Keratinocyte (primary cell): ENCODE data around the gene CD274. TPM values are rescaled to one million over a fixed set of nuclear protein-coding genes. Genes with fewer than 3 reads are reported as not detected.

Experiments
- DNase-seq: peaks from one replicate; pipeline ENCODE4 v3.0.0-alpha.2; 2011; ENCODE audit warnings: low read depth, missing footprints, low spot score
- FAIRE-seq: peaks from 2 replicates; lab custom pipeline; 2011; peaks lifted over from hg19 to GRCh38; lab: Jason Lieb, UNC
- H2AFZ ChIP-seq: 2 replicates; pipeline ENCODE4 v1.6.0; 2012; ENCODE audit warnings: low read length, control low read depth, inconsistent platforms; ENCODE audit not compliant: control insufficient read depth
- H3K27ac ChIP-seq: 2 replicates; pipeline ENCODE4 v1.5.1; 2011; ENCODE audit warnings: low read length; ENCODE audit not compliant: control insufficient read depth, insufficient read depth
- H3K27me3 ChIP-seq: 3 replicates; pipeline ENCODE4 v1.6.0; 2011; ENCODE audit warnings: low read length; ENCODE audit not compliant: control insufficient read depth, insufficient read depth; ENCODE audit errors: extremely low read depth
- H3K36me3 ChIP-seq, 2 experiments: 2 replicates in 1 of 2; 3 replicates in 1 of 2; pipeline ENCODE4 v1.5.1; 2011; ENCODE audit warnings: low read length in 2 of 2, mild to moderate bottlenecking in 1 of 2; ENCODE audit not compliant: control insufficient read depth in 2 of 2, insufficient read depth in 2 of 2; ENCODE audit errors: extremely low read depth in 1 of 2
- H3K4me1 ChIP-seq: 3 replicates; pipeline ENCODE4 v1.5.1; 2011; ENCODE audit warnings: low read length; ENCODE audit not compliant: control insufficient read depth, insufficient read depth; ENCODE audit errors: extremely low read depth
- H3K4me2 ChIP-seq: 3 replicates; pipeline ENCODE4 v1.6.0; 2011; ENCODE audit warnings: low read depth, low read length; ENCODE audit not compliant: control insufficient read depth, insufficient read depth; ENCODE audit errors: extremely low read depth
- H3K4me3 ChIP-seq, 3 experiments: fragments of 200-600 bp in 1 of 3; sonication (generic) in 1 of 3; 2 replicates in 2 of 3; 3 replicates in 1 of 3; pipeline ENCODE4 v1.5.1; 2011 to 2016; ENCODE audit warnings: low read length in 3 of 3, mild to moderate bottlenecking in 3 of 3, control low read depth in 2 of 3, inconsistent platforms in 1 of 3, low read depth in 1 of 3, mixed read lengths in 1 of 3, mixed run types in 1 of 3, moderate library complexity in 1 of 3; ENCODE audit not compliant: control insufficient read depth in 2 of 3, insufficient read depth in 2 of 3; ENCODE audit errors: extremely low read depth in 1 of 3
- H3K79me2 ChIP-seq: 2 replicates; pipeline ENCODE4 v1.6.0; 2012; ENCODE audit warnings: low read length; ENCODE audit not compliant: control insufficient read depth, insufficient read depth
- H3K9ac ChIP-seq: 3 replicates; pipeline ENCODE4 v1.6.0; 2011; ENCODE audit warnings: low read length; ENCODE audit not compliant: control insufficient read depth, insufficient read depth; ENCODE audit errors: extremely low read depth
- H3K9me1 ChIP-seq: 3 replicates; pipeline ENCODE4 v1.6.0; 2011; ENCODE audit warnings: low read length; ENCODE audit not compliant: control insufficient read depth, insufficient read depth; ENCODE audit errors: extremely low read depth
- H3K9me3 ChIP-seq: 2 replicates; pipeline ENCODE4 v1.5.1; 2012; ENCODE audit warnings: low read depth, low read length; ENCODE audit not compliant: control insufficient read depth
- H4K20me1 ChIP-seq: 3 replicates; pipeline ENCODE4 v1.6.0; 2011; ENCODE audit warnings: low read length; ENCODE audit not compliant: control insufficient read depth, insufficient read depth; ENCODE audit errors: extremely low read depth
- CTCF ChIP-seq, 3 experiments: IDR thresholded peaks in 1 of 3; conservative IDR thresholded peaks in 1 of 3; optimal IDR thresholded peaks in 1 of 3; 2 replicates in 2 of 3; 3 replicates in 1 of 3; pipeline versions ENCODE3 to v1.5.1; 2011; ENCODE audit warnings: low read length in 3 of 3, mild to moderate bottlenecking in 3 of 3, moderate library complexity in 2 of 3, control low read depth in 1 of 3, inconsistent platforms in 1 of 3; ENCODE audit not compliant: insufficient read depth in 2 of 3; ENCODE audit errors: extremely low read depth in 1 of 3
- EZH2 ChIP-seq: IDR thresholded peaks from one replicate; pipeline ENCODE4 v1.6.1; 2012; ENCODE audit warnings: inconsistent platforms, mild to moderate bottlenecking, low read length, moderate library complexity
- dilution Hi-C: fragments of 300-500 bp; cut with MboI; formaldehyde crosslinking; loops from one replicate; pipeline ENCODE4 v1.7.0; 2020; ENCODE audit warnings: low sequenced_read_pairs; ENCODE audit not compliant: extremely low pct_ligation_motif_present
- polyA plus RNA-seq, 5 experiments: library from polyadenylated mRNA; depleted of rRNA in 3 of 5; stranded (reverse) in 3 of 5; stranded (forward) in 1 of 5; unstranded in 1 of 5; fragments of >200 nt; gene quantifications; 1 replicate in 1 of 5; 2 replicates in 3 of 5; 3 replicates in 1 of 5; pipeline versions ENCODE4 v1.2.1 to v1.2.3, GENCODE V29; 2011 to 2012; ENCODE audit warnings: missing spikeins in 2 of 5, low read depth in 1 of 5, low replicate concordance in 1 of 5

Gene CD274
- polyA plus RNA-seq, 1 donor (not counting 4 experiments of a cell fraction or from before 2014, with no cell fraction given) = 36.3 TPM

- dilution Hi-C loops = no loop called here
- no peaks in the 10 kb centered on the region for H3K9me3 ChIP-seq
- H3K4me2 ChIP-seq = peak overlapping the region; percentile 100
- FAIRE-seq (no peak), DNase-seq (no peak)
- no peak overlapping the region for H3K27ac ChIP-seq
- no peaks in the 10 kb centered on the region for H4K20me1 ChIP-seq
- H3K36me3 ChIP-seq = peaks cover 0 to 14% of the 10 kb centered on the region in 2 experiments
- peaks cover 58% of the 10 kb centered on the region for H3K79me2 ChIP-seq
- TF ChIP-seq CTCF (optimal IDR thresholded peaks at IDR 0.05 in 1 of 3, IDR thresholded peaks at IDR 0.05 in 1 of 3, conservative IDR thresholded peaks at IDR 0.05 in 1 of 3; ENCODE audit: extremely low read depth in 1 of 3, insufficient read depth in 2 of 3, low read length in 3 of 3) (no peak), EZH2 (no peak)
- no peak overlapping the region for H3K9ac ChIP-seq
- H3K9me1 ChIP-seq = no peaks in the 10 kb centered on the region
- peak overlapping the region in 1 of 3 experiments; percentile 89 for H3K4me3 ChIP-seq
- H3K27me3 ChIP-seq = no peaks in the 10 kb centered on the region
- peaks cover 52% of the 10 kb centered on the region for H3K4me1 ChIP-seq
- H2AFZ ChIP-seq = no peak overlapping the region
These were observed 63.7 kb downstream of the CD274 start for GRCh38 chr9:5513966-5514616.

GRCh38 chr9:5514617-5515260 is 64.4 kb downstream of the CD274 start:
- Histone ChIP-seq H3K27me3 (no peaks in the 10 kb centered on the region), H3K36me3 (peaks cover 0 to 14% of the 10 kb centered on the region in 2 experiments), H3K9me1 (no peaks in the 10 kb centered on the region), H2AFZ (no peak overlapping the region), H3K9ac (no peak overlapping the region), H3K4me1 (peaks cover 47% of the 10 kb centered on the region), H4K20me1 (no peaks in the 10 kb centered on the region), H3K27ac (no peak overlapping the region), H3K4me3 (no peak overlapping the region), H3K4me2 (no peak overlapping the region), H3K9me3 (no peaks in the 10 kb centered on the region), H3K79me2 (peaks cover 59% of the 10 kb centered on the region)
- dilution Hi-C loops = no loop called here
- no peak for TF ChIP-seq EZH2
- no peak for TF ChIP-seq CTCF (optimal IDR thresholded peaks at IDR 0.05 in 1 of 3, IDR thresholded peaks at IDR 0.05 in 1 of 3, conservative IDR thresholded peaks at IDR 0.05 in 1 of 3; ENCODE audit: extremely low read depth in 1 of 3, insufficient read depth in 2 of 3, low read length in 3 of 3)
- DNase-seq (no peak), FAIRE-seq (no peak)
